ENCODE results near the gene RAB6B. TPM values are rescaled to one million over a fixed set of nuclear protein-coding genes. Genes with fewer than 3 reads are reported as not detected.

Gene RAB6B
- total RNA-seq, 1 donor, result 0.72 TPM

DNA sequence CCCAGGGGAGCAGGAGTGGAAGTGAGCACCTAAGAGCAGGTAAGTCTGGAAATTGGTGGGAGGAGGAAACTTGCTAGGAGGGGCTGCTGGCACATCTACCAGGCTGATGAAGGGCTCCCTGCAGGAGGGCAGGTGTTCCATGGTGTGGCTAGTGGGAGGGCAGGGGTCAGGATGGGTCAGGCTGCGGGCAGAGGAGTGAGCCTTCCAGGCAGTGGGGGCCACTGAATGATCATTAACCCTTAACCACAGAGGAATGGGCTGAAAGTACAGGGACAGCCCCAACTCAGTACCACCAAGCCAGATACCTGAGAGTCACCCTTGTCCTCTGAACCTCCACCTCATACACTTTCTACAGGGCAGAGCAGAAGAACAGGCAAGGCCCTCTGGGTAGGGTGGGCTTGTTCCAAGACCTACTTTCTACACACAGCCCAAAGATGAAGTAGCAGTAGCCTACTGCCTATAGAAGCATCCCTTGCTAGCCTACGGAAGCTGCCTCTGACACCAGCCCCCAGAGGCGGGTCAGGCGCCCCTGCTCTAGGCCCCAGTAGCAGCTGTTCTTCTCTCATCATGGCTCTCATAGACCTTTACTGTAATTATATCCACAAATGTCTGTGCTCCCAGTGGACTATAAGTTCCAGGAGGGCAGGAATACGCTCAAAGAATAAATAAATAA, 4.6 kb downstream of the RAB6B start:
- H2AFZ ChIP-seq (ENCODE audit: low read length), result no peak overlapping the region
- DNase-seq (ENCODE audit: insufficient read length, low spot score, missing footprints), result no peak
- no peaks in the 10 kb centered on the region for H3K9me3 ChIP-seq (ENCODE audit: low read depth, low read length)
- H3K79me2 ChIP-seq (ENCODE audit: insufficient read depth, low read length), result no peaks in the 10 kb centered on the region
- peaks cover 14% of the 10 kb centered on the region for H3K27me3 ChIP-seq (ENCODE audit: insufficient read depth, low read length)
- no peaks in the 10 kb centered on the region for H3K4me1 ChIP-seq (ENCODE audit: insufficient read depth, low read length)
- TF ChIP-seq, protein P1, sequence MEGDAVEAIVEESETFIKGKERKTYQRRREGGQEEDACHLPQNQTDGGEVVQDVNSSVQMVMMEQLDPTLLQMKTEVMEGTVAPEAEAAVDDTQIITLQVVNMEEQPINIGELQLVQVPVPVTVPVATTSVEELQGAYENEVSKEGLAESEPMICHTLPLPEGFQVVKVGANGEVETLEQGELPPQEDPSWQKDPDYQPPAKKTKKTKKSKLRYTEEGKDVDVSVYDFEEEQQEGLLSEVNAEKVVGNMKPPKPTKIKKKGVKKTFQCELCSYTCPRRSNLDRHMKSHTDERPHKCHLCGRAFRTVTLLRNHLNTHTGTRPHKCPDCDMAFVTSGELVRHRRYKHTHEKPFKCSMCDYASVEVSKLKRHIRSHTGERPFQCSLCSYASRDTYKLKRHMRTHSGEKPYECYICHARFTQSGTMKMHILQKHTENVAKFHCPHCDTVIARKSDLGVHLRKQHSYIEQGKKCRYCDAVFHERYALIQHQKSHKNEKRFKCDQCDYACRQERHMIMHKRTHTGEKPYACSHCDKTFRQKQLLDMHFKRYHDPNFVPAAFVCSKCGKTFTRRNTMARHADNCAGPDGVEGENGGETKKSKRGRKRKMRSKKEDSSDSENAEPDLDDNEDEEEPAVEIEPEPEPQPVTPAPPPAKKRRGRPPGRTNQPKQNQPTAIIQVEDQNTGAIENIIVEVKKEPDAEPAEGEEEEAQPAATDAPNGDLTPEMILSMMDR (IDR thresholded peaks at IDR 0.05; ENCODE audit: extremely low read depth, low read depth, low read length), result no peak
- H3K36me3 ChIP-seq (ENCODE audit: insufficient read depth, low read length), result no peaks in the 10 kb centered on the region
- H4K20me1 ChIP-seq (ENCODE audit: insufficient read depth, low read length), result no peaks in the 10 kb centered on the region
- no peak overlapping the region for H3K4me2 ChIP-seq (ENCODE audit: insufficient read depth, low read length)
- no peak overlapping the region for H3K4me3 ChIP-seq (ENCODE audit: insufficient read depth, low read length)
- H3K27ac ChIP-seq (ENCODE audit: low read depth, low read length), result no peak overlapping the region

DNA sequence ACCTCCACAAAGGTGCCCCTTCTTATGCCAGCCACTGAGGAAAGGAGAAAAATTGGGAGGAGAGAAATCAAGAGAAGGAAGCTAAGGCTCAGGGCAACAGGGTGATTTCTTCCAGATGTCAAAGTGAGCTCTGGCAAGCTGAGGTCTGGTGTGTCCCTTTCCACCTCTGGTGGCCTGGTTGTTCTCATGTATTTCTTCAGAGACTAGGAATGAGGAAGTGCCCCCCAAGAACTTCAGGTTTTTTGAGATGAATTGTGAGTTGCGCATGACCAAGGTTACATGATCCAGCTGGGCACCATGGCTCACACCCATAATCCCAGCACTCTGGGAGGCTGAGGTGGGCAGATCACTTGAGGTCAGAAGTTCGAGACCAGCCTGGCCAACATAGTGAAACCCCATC, 5.6 kb downstream of the RAB6B start:
- no peaks in the 10 kb centered on the region for H3K4me1 ChIP-seq (ENCODE audit: insufficient read depth, low read length)
- no peak overlapping the region for H3K4me2 ChIP-seq (ENCODE audit: insufficient read depth, low read length)
- H2AFZ ChIP-seq (ENCODE audit: low read length), result no peak overlapping the region
- H3K9me3 ChIP-seq (ENCODE audit: low read depth, low read length), result no peaks in the 10 kb centered on the region
- H3K27ac ChIP-seq (ENCODE audit: low read depth, low read length), result no peak overlapping the region
- DNase-seq (ENCODE audit: insufficient read length, low spot score, missing footprints), result no peak
- H3K4me3 ChIP-seq (ENCODE audit: insufficient read depth, low read length), result no peak overlapping the region
- no peaks in the 10 kb centered on the region for H3K79me2 ChIP-seq (ENCODE audit: insufficient read depth, low read length)
- H3K27me3 ChIP-seq (ENCODE audit: insufficient read depth, low read length), result peaks cover 10% of the 10 kb centered on the region
- no peaks in the 10 kb centered on the region for H4K20me1 ChIP-seq (ENCODE audit: insufficient read depth, low read length)
- no peaks in the 10 kb centered on the region for H3K36me3 ChIP-seq (ENCODE audit: insufficient read depth, low read length)
- TF ChIP-seq, protein P1 (IDR thresholded peaks at IDR 0.05; ENCODE audit: extremely low read depth, low read depth, low read length), result no peak

DNA sequence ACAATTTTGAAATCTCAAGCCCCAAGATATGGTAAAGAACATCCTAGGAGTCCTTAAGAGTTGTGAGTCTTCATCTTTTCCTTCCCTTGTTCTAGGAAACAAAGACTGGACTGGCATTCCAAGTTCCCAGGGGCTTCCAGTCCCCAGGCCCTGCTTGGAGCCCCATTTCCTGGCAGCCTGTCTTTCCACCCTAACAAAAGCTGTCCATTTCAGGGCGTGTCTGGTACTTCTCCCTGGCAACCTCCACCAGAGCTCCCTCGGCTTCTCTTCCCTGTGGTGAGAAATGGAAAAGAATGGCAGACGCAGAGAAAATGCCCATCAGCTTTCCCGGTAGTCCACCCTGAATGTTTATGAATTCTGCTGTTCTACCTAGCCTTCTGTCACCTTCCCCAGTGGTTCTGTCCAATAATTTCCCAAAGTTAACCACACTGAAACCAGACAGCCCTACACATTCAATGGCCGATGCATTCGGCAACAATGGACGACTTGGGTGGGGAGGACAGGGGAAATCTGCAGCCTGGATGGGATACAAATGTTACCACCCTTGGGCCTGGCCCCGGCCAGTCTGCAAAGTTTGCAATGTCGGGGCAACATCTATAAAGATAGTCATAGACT, 6.8 kb downstream of the RAB6B start:
- DNase-seq (ENCODE audit: insufficient read length, low spot score, missing footprints), result no peak
- Histone ChIP-seq H3K4me1 (ENCODE audit: insufficient read depth, low read length) (no peaks in the 10 kb centered on the region), H3K79me2 (ENCODE audit: insufficient read depth, low read length) (no peaks in the 10 kb centered on the region)

More for the DNA sequence above, 6.8 kb downstream of the RAB6B start:
- TF ChIP-seq, protein P1 (IDR thresholded peaks at IDR 0.05; ENCODE audit: extremely low read depth, low read depth, low read length), result no peak
- peaks cover under 1% of the 10 kb centered on the region for H3K27me3 ChIP-seq (ENCODE audit: insufficient read depth, low read length)
- no peaks in the 10 kb centered on the region for H3K36me3 ChIP-seq (ENCODE audit: insufficient read depth, low read length)
- H3K4me3 ChIP-seq (ENCODE audit: insufficient read depth, low read length), result no peak overlapping the region
- H3K27ac ChIP-seq (ENCODE audit: low read depth, low read length), result no peak overlapping the region
- H4K20me1 ChIP-seq (ENCODE audit: insufficient read depth, low read length), result no peaks in the 10 kb centered on the region
- no peaks in the 10 kb centered on the region for H3K9me3 ChIP-seq (ENCODE audit: low read depth, low read length)
- no peak overlapping the region for H2AFZ ChIP-seq (ENCODE audit: low read length)
- H3K4me2 ChIP-seq (ENCODE audit: insufficient read depth, low read length), result no peak overlapping the region

Data from osteoblast (primary cell).